ENCODE data around the gene KCNH5. TPM values are rescaled to one million over a fixed set of nuclear protein-coding genes. Genes with fewer than 3 reads are reported as not detected.

Gene KCNH5
- total and polyA plus RNA-seq, 2 of the 13 experiments (the other 11 are each of a cell fraction or from before 2014, with no cell fraction given): not detected

DNA sequence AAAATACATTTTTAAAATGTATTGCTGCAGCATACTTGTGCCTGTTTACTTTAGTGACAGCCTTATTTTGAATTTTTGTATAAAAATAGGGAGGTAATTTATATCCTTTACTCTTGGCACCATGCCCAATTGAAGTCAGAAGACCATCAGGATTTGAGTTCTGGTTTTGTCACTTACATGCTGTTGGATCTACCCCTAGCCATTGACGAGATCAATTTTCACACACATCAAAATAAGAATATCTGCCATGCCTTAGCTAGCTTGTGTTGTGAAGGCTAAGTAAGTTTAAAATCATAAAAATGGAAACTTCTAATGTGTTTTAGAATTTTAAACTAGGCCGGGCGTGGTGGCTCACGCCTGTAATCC, 381.8 kb downstream of the KCNH5 start:
- no TSS peak for BruUV-seq (replicated peaks)
- DNase-seq (ENCODE audit: low spot score): no peak
- no peaks in the 10 kb centered on the region; a peak in 2 of 5 replicates for H3K27me3 ChIP-seq (ENCODE audit: control insufficient read depth in 1 of 2, insufficient read depth in 2 of 2, low read length in 2 of 2)
- no peak overlapping the region for H2AFZ ChIP-seq (ENCODE audit: low read length)
- H3K4me1 ChIP-seq (ENCODE audit: insufficient read depth, low read length): no peaks in the 10 kb centered on the region
- intact Hi-C loops (cut with micrococcal nuclease; ENCODE audit: unreplicated experiment): no loop called here
- H3K27ac ChIP-seq (ENCODE audit: extremely low read length, insufficient read depth, low read length): no peak overlapping the region
- H3K79me2 ChIP-seq (ENCODE audit: insufficient read depth, low read length): no peaks in the 10 kb centered on the region
- ChIA-PET POLR2A (no interaction called here), CTCF (ENCODE audit: low intra/inter-chr PET ratio, low total read pairs) (no interaction called here)
- H3K9me3 ChIP-seq (ENCODE audit: low read length): no peaks in the 10 kb centered on the region
- H3K9ac ChIP-seq (ENCODE audit: insufficient read depth, low read depth, low read length): no peak overlapping the region
- in situ Hi-C loops (cut with HindIII; ENCODE audit: extremely low pct_ligation_motif_present, low pct_unique_long_range_greater_than_20kb): no loop called here
- WGBS (ENCODE audit: low lambda C conversion rate): 38% methylated on average over 4 of the region's 4 CpGs
- no peaks in the 10 kb centered on the region for H4K20me1 ChIP-seq (ENCODE audit: insufficient read depth, low read length)
- TF ChIP-seq TAF15 (IDR thresholded peaks at IDR 0.05; ENCODE audit: low read depth, low read length, poor library complexity, severe bottlenecking) (no peak), ZNF333 (CRISPR knock-in tag; IDR thresholded peaks at IDR 0.05; ENCODE audit: borderline replicate concordance) (no peak)
- no peak overlapping the region for H3K4me2 ChIP-seq (ENCODE audit: low read depth, low read length)
- no peaks in the 10 kb centered on the region for H3K36me3 ChIP-seq (replicated peaks in 1 of 2; ENCODE audit: control insufficient read depth in 1 of 2, insufficient read depth in 2 of 2, low read length in 2 of 2)
- FAIRE-seq: no peak
- ATAC-seq: no peak
- no peak overlapping the region for H3K4me3 ChIP-seq (replicated peaks in 1 of 3; ENCODE audit: insufficient read depth in 1 of 3, low read depth in 2 of 3, low read length in 3 of 3)

DNA sequence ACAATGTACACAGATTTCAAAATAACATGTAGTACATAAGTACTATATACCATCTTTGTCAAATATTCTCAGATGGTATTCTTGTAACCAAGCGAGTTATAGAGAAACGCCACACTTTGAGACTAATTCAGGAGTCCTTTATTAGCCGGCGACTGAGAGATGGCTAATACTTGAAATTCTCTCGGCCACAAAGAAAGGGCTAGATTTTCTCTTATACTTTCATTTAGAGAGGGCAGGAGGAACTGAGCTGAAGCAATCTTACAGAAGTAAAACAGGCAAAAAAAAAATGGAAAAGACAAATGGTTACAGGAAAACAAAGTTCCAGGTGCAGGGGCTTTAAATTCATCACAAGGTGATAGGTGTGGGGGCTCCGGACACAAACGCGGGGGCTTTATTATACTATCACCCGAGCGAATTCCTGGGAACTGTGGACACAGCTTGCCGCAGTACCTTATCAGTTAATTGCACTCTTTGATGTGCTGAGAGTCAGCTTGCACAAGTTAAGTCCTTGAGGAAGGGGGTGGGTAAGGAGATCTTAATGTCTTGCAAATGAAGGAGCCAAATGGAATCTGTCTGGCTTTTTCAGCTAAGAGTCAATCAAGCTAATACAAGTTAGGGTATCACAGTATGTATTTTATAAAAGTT, 382.3 kb downstream of the KCNH5 start:
- Histone ChIP-seq H3K4me1 (ENCODE audit: insufficient read depth, low read length) (no peaks in the 10 kb centered on the region), H3K27ac (ENCODE audit: extremely low read length, insufficient read depth, low read length) (no peak overlapping the region), H3K9me3 (ENCODE audit: low read length) (no peaks in the 10 kb centered on the region), H3K4me2 (ENCODE audit: low read depth, low read length) (peak overlapping the region; percentile 7; the same call in 1 of the 2 replicates), H3K36me3 (replicated peaks in 1 of 2; ENCODE audit: control insufficient read depth in 1 of 2, insufficient read depth in 2 of 2, low read length in 2 of 2) (no peaks in the 10 kb centered on the region), H3K79me2 (ENCODE audit: insufficient read depth, low read length) (no peaks in the 10 kb centered on the region), H4K20me1 (ENCODE audit: insufficient read depth, low read length) (no peaks in the 10 kb centered on the region), H2AFZ (ENCODE audit: low read length) (no peak overlapping the region), H3K4me3 (replicated peaks in 1 of 3; ENCODE audit: insufficient read depth in 1 of 3, low read depth in 2 of 3, low read length in 3 of 3) (no peak overlapping the region; a peak in 1 of 6 replicates), H3K27me3 (ENCODE audit: control insufficient read depth in 1 of 2, insufficient read depth in 2 of 2, low read length in 2 of 2) (no peaks in the 10 kb centered on the region; a peak in 2 of 5 replicates), H3K9ac (ENCODE audit: insufficient read depth, low read depth, low read length) (no peak overlapping the region)
- ATAC-seq (no peak), DNase-seq (ENCODE audit: low spot score) (peak; percentile 2), FAIRE-seq (no peak)
- ChIA-PET POLR2A (no interaction called here), CTCF (ENCODE audit: low intra/inter-chr PET ratio, low total read pairs) (no interaction called here)
- WGBS (ENCODE audit: low lambda C conversion rate): 2% methylated on average over 11 of the region's 11 CpGs
- in situ Hi-C loops (cut with HindIII; ENCODE audit: extremely low pct_ligation_motif_present, low pct_unique_long_range_greater_than_20kb) (no loop called here), intact Hi-C loops (cut with micrococcal nuclease; ENCODE audit: unreplicated experiment) (no loop called here)
- no TSS peak for BruUV-seq (replicated peaks)
- TF ChIP-seq ZNF451 (CRISPR knock-in tag; IDR thresholded peaks at IDR 0.05) (no peak), LRRFIP1 (CRISPR knock-in tag; conservative IDR thresholded peaks at IDR 0.05) (no peak), ZBTB21 (CRISPR knock-in tag; IDR thresholded peaks at IDR 0.05) (no peak), TGIF2 (CRISPR knock-in tag; IDR thresholded peaks at IDR 0.05) (no peak), SMARCE1 (IDR thresholded peaks at IDR 0.05; ENCODE audit: borderline replicate concordance) (no peak), KMT2B (CRISPR knock-in tag; IDR thresholded peaks at IDR 0.05) (no peak), ZNF580 (CRISPR knock-in tag; IDR thresholded peaks at IDR 0.05; ENCODE audit: borderline replicate concordance, low read depth) (no peak), MATR3 (CRISPR knock-in tag; IDR thresholded peaks at IDR 0.05) (no peak), ZNF598 (CRISPR knock-in tag; IDR thresholded peaks at IDR 0.05; ENCODE audit: borderline replicate concordance) (no peak)
- TF ChIP-seq, protein P1, sequence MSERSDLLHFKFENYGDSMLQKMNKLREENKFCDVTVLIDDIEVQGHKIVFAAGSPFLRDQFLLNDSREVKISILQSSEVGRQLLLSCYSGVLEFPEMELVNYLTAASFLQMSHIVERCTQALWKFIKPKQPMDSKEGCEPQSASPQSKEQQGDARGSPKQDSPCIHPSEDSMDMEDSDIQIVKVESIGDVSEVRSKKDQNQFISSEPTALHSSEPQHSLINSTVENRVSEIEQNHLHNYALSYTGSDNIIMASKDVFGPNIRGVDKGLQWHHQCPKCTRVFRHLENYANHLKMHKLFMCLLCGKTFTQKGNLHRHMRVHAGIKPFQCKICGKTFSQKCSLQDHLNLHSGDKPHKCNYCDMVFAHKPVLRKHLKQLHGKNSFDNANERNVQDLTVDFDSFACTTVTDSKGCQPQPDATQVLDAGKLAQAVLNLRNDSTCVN (CRISPR knock-in tag; IDR thresholded peaks at IDR 0.05; ENCODE audit: borderline replicate concordance): no peak
